Panc1 (cell line): ENCODE data around the gene MAPKAP1. TPM values are rescaled to one million over a fixed set of nuclear protein-coding genes. Genes with fewer than 3 reads are reported as not detected.

Experiments used
- ATAC-seq: fragments of 200-7000 bp; cut with Tn5 transposase; 2 replicates; pipeline ENCODE4 v1.9.1; 2020; ENCODE audit warnings: mild to moderate bottlenecking, moderate library complexity
- BruUV-seq: library from RNA; stranded (reverse); fragments of 400-500 nt; replicated peaks from 2 replicates; lab custom pipeline; 2021; lab: Mats Ljungman, UMichigan
- CTCF ChIA-PET: fragments of 300-600 bp; sonication (Branson Sonifier 250); formaldehyde crosslinking; loops from one replicate; lab custom pipeline; 2022; ENCODE audit warnings: antibody characterized with exemption; lab: Charles Lee
- POLR2A ChIA-PET: fragments of 300-600 bp; sonication (Branson Sonifier 250); formaldehyde crosslinking; loops from one replicate; lab custom pipeline; 2022; ENCODE audit warnings: antibody characterized with exemption; lab: Charles Lee
- DNase-seq: peaks from one replicate; pipeline ENCODE4 v3.0.0-alpha.2; 2010; ENCODE audit warnings: low read depth, low spot score
- H3K27ac ChIP-seq: 2 replicates; pipeline ENCODE4 v1.5.1; 2011; ENCODE audit warnings: mild to moderate bottlenecking, low read length, inconsistent platforms
- H3K27me3 ChIP-seq: fragments of 200-500 bp; sonication (Bioruptor generic); 2 replicates; pipeline ENCODE4 v1.6.0; 2014; ENCODE audit warnings: low read length, inconsistent platforms; ENCODE audit not compliant: control insufficient read depth, insufficient read depth
- H3K36me3 ChIP-seq: fragments of 200-500 bp; sonication (Bioruptor generic); 2 replicates; pipeline ENCODE4 v1.5.1; 2014; ENCODE audit warnings: inconsistent platforms, mild to moderate bottlenecking, low read length, moderate library complexity; ENCODE audit not compliant: control insufficient read depth, insufficient read depth
- H3K4me1 ChIP-seq: 2 replicates; pipeline ENCODE4 v1.5.1; 2011; ENCODE audit warnings: inconsistent platforms, mild to moderate bottlenecking, low read length, moderate library complexity; ENCODE audit not compliant: control insufficient read depth, insufficient read depth
- H3K4me3 ChIP-seq, 2 experiments: 2 replicates each; pipeline ENCODE4 v1.5.1; 2011 to 2012; ENCODE audit warnings: low read depth in 2 of 2, low read length in 2 of 2, mild to moderate bottlenecking in 2 of 2, inconsistent platforms in 1 of 2, moderate library complexity in 1 of 2
- H3K9me3 ChIP-seq: fragments of 200-500 bp; sonication (Bioruptor generic); 2 replicates; pipeline ENCODE4 v1.5.1; 2014; ENCODE audit warnings: low read depth, mild to moderate bottlenecking, inconsistent platforms, low read length, moderate library complexity; ENCODE audit not compliant: control insufficient read depth, insufficient read depth
- POLR2AphosphoS5 ChIP-seq: IDR thresholded peaks from 2 replicates; pipeline ENCODE4 v1.6.1; 2012; ENCODE audit warnings: mild to moderate bottlenecking, low read depth, low read length, moderate library complexity
- SIN3A ChIP-seq: IDR thresholded peaks from 2 replicates; pipeline ENCODE4 v1.6.1; 2012; ENCODE audit warnings: low read depth, mild to moderate bottlenecking, low read length, moderate library complexity, borderline replicate concordance; ENCODE audit not compliant: insufficient read depth
- TCF7L2 ChIP-seq: IDR thresholded peaks from 2 replicates; pipeline ENCODE4 v1.6.1; 2011; ENCODE audit warnings: mild to moderate bottlenecking, low read depth, low read length, inconsistent platforms
- in situ Hi-C: cut with HindIII; loops from 2 replicates; pipeline ENCODE4 v1.10.0; 2016; ENCODE audit warnings: low sequenced_read_pairs, low pct_unique_long_range_greater_than_20kb
- intact Hi-C: fragments of 100-400 bp; cut with micrococcal nuclease; formaldehyde crosslinking; loops from one replicate; pipeline ENCODE4 v1.10.0; 2022; ENCODE audit not compliant: unreplicated experiment
- total RNA-seq: library from RNA; stranded (reverse); gene quantifications from one replicate; pipeline ENCODE4 v1.2.1, GENCODE V29; 2021; ENCODE audit not compliant: unreplicated experiment
- TF ChIP-seq, protein P1 (sequence below): fragments of 450-650 bp; IDR thresholded peaks from 2 replicates; pipeline ENCODE4 v1.5.1; 2017; ENCODE audit warnings: mild to moderate bottlenecking
- TF ChIP-seq, protein P2 (sequence below), 2 experiments: IDR thresholded peaks; 2 replicates each; pipeline ENCODE4 v1.6.1; 2011 to 2012; ENCODE audit warnings: low read depth in 2 of 2, control low read depth in 1 of 2, low read length in 1 of 2, mild to moderate bottlenecking in 1 of 2, moderate library complexity in 1 of 2; ENCODE audit not compliant: insufficient read depth in 1 of 2

MAPKAP1 gene
- total RNA-seq, 1 experiment from 2014 or later, result 72.7 TPM

DNA sequence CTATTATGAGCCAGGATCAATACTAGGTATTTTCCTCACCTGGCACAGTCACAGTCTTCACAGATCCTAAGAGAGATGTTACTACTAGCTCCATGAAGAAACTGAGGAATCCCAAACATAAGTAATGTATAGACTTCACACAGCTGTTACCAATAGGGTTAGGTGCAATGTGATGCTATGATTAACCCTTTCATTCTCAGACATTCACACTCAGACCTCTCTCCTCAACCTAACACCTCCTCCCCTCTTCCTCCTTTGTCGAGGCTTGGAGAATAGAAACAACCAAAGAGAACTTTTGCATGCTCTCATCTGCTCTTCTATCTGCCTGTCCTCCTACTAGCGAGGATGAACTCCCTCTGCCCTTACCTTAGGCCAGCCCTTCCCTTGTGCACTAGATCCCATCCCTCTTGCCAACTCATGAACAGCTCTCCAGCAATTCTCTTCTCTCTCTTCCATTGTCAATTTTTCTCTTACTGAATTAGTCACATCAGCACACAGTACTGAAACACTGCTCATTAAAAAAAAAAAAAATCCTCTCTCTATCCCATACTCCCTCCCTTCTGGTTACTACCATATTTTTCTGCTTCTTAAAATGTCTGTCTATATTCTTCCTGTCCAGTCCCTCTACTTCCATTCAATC lies 47.7 kb downstream of the MAPKAP1 start:
- ATAC-seq (no peak), DNase-seq (no peak)
- H3K4me3 ChIP-seq, result no peak overlapping the region
- H3K9me3 ChIP-seq, result no peaks in the 10 kb centered on the region
- H3K27me3 ChIP-seq, result no peaks in the 10 kb centered on the region
- H3K36me3 ChIP-seq, result no peaks in the 10 kb centered on the region; the same call in 1 of the 2 replicates
- no TSS peak for BruUV-seq
- no peaks in the 10 kb centered on the region; the same call in 1 of the 2 replicates for H3K4me1 ChIP-seq
- TF ChIP-seq, protein P1, sequence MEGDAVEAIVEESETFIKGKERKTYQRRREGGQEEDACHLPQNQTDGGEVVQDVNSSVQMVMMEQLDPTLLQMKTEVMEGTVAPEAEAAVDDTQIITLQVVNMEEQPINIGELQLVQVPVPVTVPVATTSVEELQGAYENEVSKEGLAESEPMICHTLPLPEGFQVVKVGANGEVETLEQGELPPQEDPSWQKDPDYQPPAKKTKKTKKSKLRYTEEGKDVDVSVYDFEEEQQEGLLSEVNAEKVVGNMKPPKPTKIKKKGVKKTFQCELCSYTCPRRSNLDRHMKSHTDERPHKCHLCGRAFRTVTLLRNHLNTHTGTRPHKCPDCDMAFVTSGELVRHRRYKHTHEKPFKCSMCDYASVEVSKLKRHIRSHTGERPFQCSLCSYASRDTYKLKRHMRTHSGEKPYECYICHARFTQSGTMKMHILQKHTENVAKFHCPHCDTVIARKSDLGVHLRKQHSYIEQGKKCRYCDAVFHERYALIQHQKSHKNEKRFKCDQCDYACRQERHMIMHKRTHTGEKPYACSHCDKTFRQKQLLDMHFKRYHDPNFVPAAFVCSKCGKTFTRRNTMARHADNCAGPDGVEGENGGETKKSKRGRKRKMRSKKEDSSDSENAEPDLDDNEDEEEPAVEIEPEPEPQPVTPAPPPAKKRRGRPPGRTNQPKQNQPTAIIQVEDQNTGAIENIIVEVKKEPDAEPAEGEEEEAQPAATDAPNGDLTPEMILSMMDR, result no peak
- TF ChIP-seq POLR2AphosphoS5 (no peak), TCF7L2 (no peak), SIN3A (no peak)
- TF ChIP-seq, protein P2, sequence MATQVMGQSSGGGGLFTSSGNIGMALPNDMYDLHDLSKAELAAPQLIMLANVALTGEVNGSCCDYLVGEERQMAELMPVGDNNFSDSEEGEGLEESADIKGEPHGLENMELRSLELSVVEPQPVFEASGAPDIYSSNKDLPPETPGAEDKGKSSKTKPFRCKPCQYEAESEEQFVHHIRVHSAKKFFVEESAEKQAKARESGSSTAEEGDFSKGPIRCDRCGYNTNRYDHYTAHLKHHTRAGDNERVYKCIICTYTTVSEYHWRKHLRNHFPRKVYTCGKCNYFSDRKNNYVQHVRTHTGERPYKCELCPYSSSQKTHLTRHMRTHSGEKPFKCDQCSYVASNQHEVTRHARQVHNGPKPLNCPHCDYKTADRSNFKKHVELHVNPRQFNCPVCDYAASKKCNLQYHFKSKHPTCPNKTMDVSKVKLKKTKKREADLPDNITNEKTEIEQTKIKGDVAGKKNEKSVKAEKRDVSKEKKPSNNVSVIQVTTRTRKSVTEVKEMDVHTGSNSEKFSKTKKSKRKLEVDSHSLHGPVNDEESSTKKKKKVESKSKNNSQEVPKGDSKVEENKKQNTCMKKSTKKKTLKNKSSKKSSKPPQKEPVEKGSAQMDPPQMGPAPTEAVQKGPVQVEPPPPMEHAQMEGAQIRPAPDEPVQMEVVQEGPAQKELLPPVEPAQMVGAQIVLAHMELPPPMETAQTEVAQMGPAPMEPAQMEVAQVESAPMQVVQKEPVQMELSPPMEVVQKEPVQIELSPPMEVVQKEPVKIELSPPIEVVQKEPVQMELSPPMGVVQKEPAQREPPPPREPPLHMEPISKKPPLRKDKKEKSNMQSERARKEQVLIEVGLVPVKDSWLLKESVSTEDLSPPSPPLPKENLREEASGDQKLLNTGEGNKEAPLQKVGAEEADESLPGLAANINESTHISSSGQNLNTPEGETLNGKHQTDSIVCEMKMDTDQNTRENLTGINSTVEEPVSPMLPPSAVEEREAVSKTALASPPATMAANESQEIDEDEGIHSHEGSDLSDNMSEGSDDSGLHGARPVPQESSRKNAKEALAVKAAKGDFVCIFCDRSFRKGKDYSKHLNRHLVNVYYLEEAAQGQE (IDR thresholded peaks at IDR 0.05; ENCODE audit: insufficient read depth in 1 of 2, low read depth in 2 of 2, low read length in 1 of 2), result no peak
- POLR2A ChIA-PET, result no interaction called here
- CTCF ChIA-PET, result no interaction called here
- intact Hi-C loops, result no loop called here
- in situ Hi-C loops, result no loop called here
- H3K27ac ChIP-seq, result no peak overlapping the region

DNA sequence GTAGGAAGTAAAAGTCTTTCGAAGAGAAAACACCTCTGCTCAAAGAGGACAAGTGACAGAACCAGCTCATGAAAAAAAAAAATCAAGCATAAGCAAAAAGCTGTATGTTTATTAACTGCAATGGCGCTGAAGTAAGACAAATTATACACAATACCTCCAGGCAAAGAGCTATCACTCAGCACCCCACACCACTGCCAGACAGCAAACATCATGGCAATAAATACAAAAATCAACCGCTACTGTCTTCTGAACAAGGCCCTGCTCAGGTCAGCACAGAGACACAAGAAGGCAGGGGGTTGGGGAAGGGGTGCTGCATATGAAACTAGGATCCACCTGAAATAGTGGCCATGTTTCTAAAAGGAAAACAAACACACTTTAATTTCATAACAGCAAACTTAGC lies 50.4 kb downstream of the MAPKAP1 start:
- Histone ChIP-seq H3K27me3 (no peaks in the 10 kb centered on the region), H3K4me1 (no peaks in the 10 kb centered on the region; the same call in 1 of the 2 replicates), H3K27ac (no peak overlapping the region), H3K36me3 (no peaks in the 10 kb centered on the region), H3K4me3 (no peak overlapping the region), H3K9me3 (no peaks in the 10 kb centered on the region)
- intact Hi-C loops, result no loop called here
- BruUV-seq, result no TSS peak
- CTCF ChIA-PET, result no interaction called here
- TF ChIP-seq, protein P2 (IDR thresholded peaks at IDR 0.05; ENCODE audit: insufficient read depth in 1 of 2, low read depth in 2 of 2, low read length in 1 of 2), result no peak
- no peak for TF ChIP-seq SIN3A
- no peak for TF ChIP-seq POLR2AphosphoS5
- TF ChIP-seq, protein P1, result no peak
- no peak for TF ChIP-seq TCF7L2
- no peak for ATAC-seq
- DNase-seq, result no peak
- POLR2A ChIA-PET, result interaction anchor here (0.6 to 0.7 kb wide), 2 partner anchors 11 to 256 kb away, joined by 3 to 4 read pairs; no protein-coding TSS in a partner anchor
- in situ Hi-C loops, result no loop called here
